Panc1 (cell line): ENCODE results near the gene TP53RK.

ENCODE experiments used
- CTCF ChIP-seq: fragments of 450-650 bp; IDR thresholded peaks from 2 replicates; pipeline ENCODE4 v1.5.1; 2017; ENCODE audit warnings: mild to moderate bottlenecking
- POLR2AphosphoS5 ChIP-seq: IDR thresholded peaks from 2 replicates; pipeline ENCODE4 v1.6.1; 2012; ENCODE audit warnings: mild to moderate bottlenecking, low read depth, low read length, moderate library complexity
- REST ChIP-seq, 2 experiments: IDR thresholded peaks; 2 replicates each; pipeline ENCODE4 v1.6.1; 2011 to 2012; ENCODE audit warnings: low read depth in 2 of 2, control low read depth in 1 of 2, low read length in 1 of 2, mild to moderate bottlenecking in 1 of 2, moderate library complexity in 1 of 2; ENCODE audit not compliant: insufficient read depth in 1 of 2
- TCF7L2 ChIP-seq: IDR thresholded peaks from 2 replicates; pipeline ENCODE4 v1.6.1; 2011; ENCODE audit warnings: mild to moderate bottlenecking, low read depth, low read length, inconsistent platforms

DNA sequence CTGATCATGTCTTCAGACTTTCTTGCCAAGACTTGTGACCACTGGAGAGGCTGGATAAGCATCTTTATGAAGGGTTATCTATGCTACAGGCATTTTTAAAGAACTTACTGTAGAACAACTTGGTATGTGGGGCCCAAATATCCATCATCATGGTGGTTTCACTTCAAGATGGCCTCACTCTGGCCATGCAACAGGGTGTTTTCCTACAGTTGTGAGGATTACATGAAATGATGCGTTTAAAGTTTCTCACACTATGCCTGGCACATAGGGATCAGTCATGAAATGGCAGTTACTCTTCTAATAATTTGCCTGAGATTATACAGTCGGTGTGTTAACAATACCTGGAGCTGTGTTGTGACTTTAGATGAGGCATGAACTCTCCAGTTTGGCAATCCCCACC lies 33.2 kb upstream of the TP53RK start:
- TF ChIP-seq POLR2AphosphoS5: no peak
- TF ChIP-seq CTCF: no peak
- no peak for TF ChIP-seq REST (IDR thresholded peaks at IDR 0.05; ENCODE audit: insufficient read depth in 1 of 2, low read depth in 2 of 2, low read length in 1 of 2)
- no peak for TF ChIP-seq TCF7L2
